PC-9 (cell line): ENCODE measurements around the gene ASXL1. TPM values are rescaled to one million over a fixed set of nuclear protein-coding genes. Genes with fewer than 3 reads are reported as not detected.

Source experiments
- BruUV-seq: library from RNA; stranded (reverse); fragments of 400-500 nt; replicated peaks from 2 replicates; lab custom pipeline; 2021; lab: Mats Ljungman, UMichigan
- CTCF ChIA-PET: fragments of 300-600 bp; sonication (Branson Sonifier 250); formaldehyde crosslinking; loops from one replicate; lab custom pipeline; 2022; ENCODE audit warnings: antibody characterized with exemption; lab: Charles Lee
- POLR2A ChIA-PET: fragments of 300-600 bp; sonication (Branson Sonifier 250); formaldehyde crosslinking; loops from one replicate; lab custom pipeline; 2022; ENCODE audit warnings: antibody characterized with exemption; ENCODE audit not compliant: unreplicated experiment; lab: Charles Lee
- DNase-seq, 2 experiments: peaks; one replicate each; pipeline versions ENCODE4 v3.0.0 to v3.0.0-alpha.2; 2015 to 2022; ENCODE audit warnings: mixed read lengths in 1 of 2
- H2AFZ ChIP-seq: fragments of 200-600 bp; sonication (generic); 2 replicates; pipeline ENCODE4 v1.8.1; 2017; ENCODE audit warnings: antibody characterized with exemption
- H3F3A ChIP-seq: fragments of 200-600 bp; sonication (generic); 2 replicates; pipeline ENCODE4 v1.8.1; 2017; ENCODE audit warnings: antibody characterized with exemption, mild to moderate bottlenecking, low read depth; ENCODE audit not compliant: insufficient read depth
- H3K27ac ChIP-seq: fragments of 200-600 bp; sonication (generic); 2 replicates; pipeline ENCODE4 v1.6.1; 2016; ENCODE audit warnings: mixed run types
- H3K27me3 ChIP-seq: fragments of 200-600 bp; sonication (generic); 2 replicates; pipeline ENCODE4 v1.6.1; 2016; ENCODE audit warnings: low read depth, mixed run types; ENCODE audit not compliant: insufficient read depth
- H3K36me3 ChIP-seq: fragments of 200-600 bp; sonication (generic); 2 replicates; pipeline ENCODE4 v1.6.1; 2016; ENCODE audit warnings: low read depth, mixed run types
- H3K4me1 ChIP-seq: fragments of 200-600 bp; sonication (generic); replicated peaks from 2 replicates; pipeline ENCODE4 v1.6.1; 2016; ENCODE audit warnings: mixed run types; ENCODE audit not compliant: insufficient read depth
- H3K4me2 ChIP-seq: fragments of 200-600 bp; sonication (generic); 2 replicates; pipeline ENCODE4 v1.6.1; 2017; ENCODE audit warnings: mixed run types
- H3K4me3 ChIP-seq: fragments of 200-600 bp; sonication (generic); 2 replicates; pipeline ENCODE4 v1.6.1; 2016; ENCODE audit warnings: mixed run types
- H3K79me2 ChIP-seq: fragments of 200-600 bp; sonication (generic); 2 replicates; pipeline ENCODE4 v1.6.1; 2017; ENCODE audit warnings: low read depth, mixed run types
- H3K9me2 ChIP-seq: fragments of 200-600 bp; sonication (generic); 2 replicates; pipeline ENCODE4 v1.8.1; 2017; ENCODE audit warnings: mild to moderate bottlenecking; ENCODE audit not compliant: insufficient read depth
- H3K9me3 ChIP-seq: fragments of 200-600 bp; sonication (generic); 2 replicates; pipeline ENCODE4 v1.8.1; 2016; ENCODE audit warnings: low read depth; ENCODE audit not compliant: insufficient read depth
- H4K20me1 ChIP-seq: fragments of 200-600 bp; sonication (generic); 2 replicates; pipeline ENCODE4 v1.8.1; 2017; ENCODE audit not compliant: insufficient read depth
- CTCF ChIP-seq: fragments of 200-600 bp; sonication (generic); conservative IDR thresholded peaks from 2 replicates; pipeline ENCODE4 v1.6.1; 2017; ENCODE audit warnings: mixed run types, antibody characterized with exemption, mild to moderate bottlenecking, moderate library complexity
- EZH2 ChIP-seq: fragments of 200-600 bp; sonication (generic); IDR thresholded peaks from 2 replicates; pipeline ENCODE4 v1.8.0; 2017; ENCODE audit warnings: antibody characterized with exemption, low read depth
- intact Hi-C: fragments of 100-400 bp; cut with micrococcal nuclease; formaldehyde crosslinking; loops from one replicate; pipeline ENCODE4 v1.10.0; 2022; ENCODE audit not compliant: unreplicated experiment
- total RNA-seq: library from RNA; stranded (reverse); gene quantifications from 2 replicates; pipeline ENCODE4 v1.2.3, GENCODE V29; 2021

The ASXL1 gene
- total RNA-seq, 1 experiment from 2014 or later, result 123 TPM

GRCh38 chr20:32473231-32474008, 115.3 kb downstream of the ASXL1 start:
- CTCF ChIA-PET, result no interaction called here
- Histone ChIP-seq H2AFZ (no peak overlapping the region), H3K4me1 (peaks cover 34% of the 10 kb centered on the region), H3K36me3 (no peaks in the 10 kb centered on the region), H3F3A (peaks cover 21% of the 10 kb centered on the region; the same call in 1 of the 2 replicates), H4K20me1 (peaks cover 11% of the 10 kb centered on the region; the same call in 1 of the 2 replicates), H3K27ac (no peak overlapping the region), H3K9me2 (no peaks in the 10 kb centered on the region), H3K79me2 (peaks cover 37% of the 10 kb centered on the region), H3K4me2 (no peak overlapping the region), H3K4me3 (no peak overlapping the region), H3K9me3 (no peaks in the 10 kb centered on the region), H3K27me3 (no peaks in the 10 kb centered on the region)
- POLR2A ChIA-PET, result interaction anchor here (0.5 kb wide), 1 partner anchor 1255 kb away, joined by 3 read pairs; no protein-coding TSS in a partner anchor
- TF ChIP-seq CTCF (no peak), EZH2 (no peak)
- DNase-seq, result no peak
- intact Hi-C loops, result no loop called here
- no TSS peak for BruUV-seq

- Histone ChIP-seq H3K9me2 (no peaks in the 10 kb centered on the region), H3K27ac (peak overlapping the region; percentile 56), H2AFZ (no peak overlapping the region), H3K27me3 (no peaks in the 10 kb centered on the region), H3K4me2 (peak overlapping the region; percentile 76), H3K4me1 (peaks cover 34% of the 10 kb centered on the region), H3K79me2 (peaks cover 44% of the 10 kb centered on the region), H3K36me3 (no peaks in the 10 kb centered on the region), H3F3A (peaks cover 21% of the 10 kb centered on the region; the same call in 1 of the 2 replicates), H3K9me3 (no peaks in the 10 kb centered on the region), H3K4me3 (peak overlapping the region; percentile 26; the same call in 1 of the 2 replicates), H4K20me1 (peaks cover 18% of the 10 kb centered on the region; the same call in 1 of the 2 replicates)
- no TSS peak for BruUV-seq
- intact Hi-C loops, result no loop called here
- DNase-seq, result no peak
- ChIA-PET CTCF (no interaction called here), POLR2A (interaction anchor here (0.5 kb wide), 1 partner anchor 1254 kb away, joined by 3 read pairs; no protein-coding TSS in a partner anchor)
- TF ChIP-seq CTCF (no peak), EZH2 (no peak)
These were observed 116.0 kb downstream of the ASXL1 start for GRCh38 chr20:32474009-32474716.

- Histone ChIP-seq H3K27me3 (no peaks in the 10 kb centered on the region), H3K4me3 (peak overlapping the region; percentile 26; the same call in 1 of the 2 replicates), H3K9me3 (no peaks in the 10 kb centered on the region), H3F3A (peaks cover 21% of the 10 kb centered on the region; the same call in 1 of the 2 replicates), H3K27ac (peak overlapping the region; percentile 56), H3K36me3 (no peaks in the 10 kb centered on the region), H3K4me2 (peak overlapping the region; percentile 76), H2AFZ (no peak overlapping the region), H3K9me2 (no peaks in the 10 kb centered on the region), H3K79me2 (peaks cover 49% of the 10 kb centered on the region), H4K20me1 (peaks cover 23% of the 10 kb centered on the region; the same call in 1 of the 2 replicates), H3K4me1 (peaks cover 34% of the 10 kb centered on the region)
- no peak for DNase-seq
- ChIA-PET CTCF (interaction anchor here (1.2 kb wide), 1 partner anchor 10 kb away, joined by 9 read pairs; no protein-coding TSS in a partner anchor), POLR2A (interaction anchor here (0.6 to 0.9 kb wide), 2 partner anchors 22 to 637 kb away, joined by 3 to 4 read pairs; no protein-coding TSS in a partner anchor)
- TF ChIP-seq EZH2 (no peak), CTCF (no peak)
- BruUV-seq, result no TSS peak
- intact Hi-C loops, result no loop called here
These were observed 116.5 kb downstream of the ASXL1 start for GRCh38 chr20:32474717-32474966.
